HCT116 (cell line): Measurements from ENCODE around the gene COLEC11. TPM values are rescaled to one million over a fixed set of nuclear protein-coding genes. Genes with fewer than 3 reads are reported as not detected.

Source experiments
- ATAC-seq: fragments of 200-7000 bp; cut with Tn5 transposase; 2 replicates; pipeline ENCODE4 v1.9.1; 2020; ENCODE audit warnings: mild to moderate bottlenecking, moderate library complexity
- BruUV-seq: library from RNA; stranded (reverse); fragments of 400-500 nt; replicated peaks from 2 replicates; lab custom pipeline; 2021; lab: Mats Ljungman, UMichigan
- CTCF ChIA-PET: fragments of 300-600 bp; sonication (Branson Sonifier 250); formaldehyde crosslinking; loops from one replicate; lab custom pipeline; 2021; ENCODE audit warnings: antibody characterized with exemption; lab: Charles Lee
- POLR2A ChIA-PET: fragments of 300-600, 350-600 bp; sonication (Branson Sonifier 250); formaldehyde crosslinking; loops from one replicate; lab custom pipeline; 2021; ENCODE audit warnings: antibody characterized with exemption; lab: Charles Lee
- RAD21 ChIA-PET, 2 experiments: fragments of 300-600 bp; sonication (Branson Sonifier 250); formaldehyde crosslinking; loops; one replicate each; lab custom pipeline; 2023; ENCODE audit warnings: low total read pairs in 2 of 2; ENCODE audit not compliant: uncharacterized antibody in 2 of 2, unreplicated experiment in 2 of 2, low non-redundant PET in 1 of 2; lab: Charles Lee
- DNase-seq: peaks from one replicate; pipeline ENCODE4 v3.0.0-alpha.2; 2010; ENCODE audit warnings: low read depth, low spot score
- H2AFZ ChIP-seq: fragments of 200-600 bp; shearing (Covaris generic), sonication (generic); 2 replicates; pipeline ENCODE4 v1.6.1; 2017; ENCODE audit warnings: low read depth, mixed run types, mixed read lengths, antibody characterized with exemption, low read length; ENCODE audit not compliant: poor library complexity, severe bottlenecking
- H3K27ac ChIP-seq: 2 replicates; pipeline ENCODE4 v1.5.1; 2012; ENCODE audit warnings: low read depth, low read length
- H3K27me3 ChIP-seq: fragments of 200-600 bp; sonication (generic); 2 replicates; pipeline ENCODE4 v1.6.1; 2016; ENCODE audit warnings: mixed run types, low read length, mixed read lengths; ENCODE audit not compliant: insufficient read depth
- H3K36me3 ChIP-seq, 2 experiments: fragments of 200-500 bp in 1 of 2; fragments of 200-600 bp in 1 of 2; sonication (Bioruptor generic) in 1 of 2; sonication (generic) in 1 of 2; 2 replicates each; pipeline versions ENCODE4 v1.5.1 to v1.6.1; 2014 to 2016; ENCODE audit warnings: low read length in 2 of 2, inconsistent platforms in 1 of 2, mixed read lengths in 1 of 2, mixed run types in 1 of 2; ENCODE audit not compliant: insufficient read depth in 2 of 2, control insufficient read depth in 1 of 2
- H3K4me1 ChIP-seq, 2 experiments: fragments of 200-600 bp in 1 of 2; sonication (generic) in 1 of 2; 2 replicates each; pipeline versions ENCODE4 v1.5.1 to v1.6.1; 2012 to 2017; ENCODE audit warnings: low read length in 2 of 2, inconsistent platforms in 1 of 2, mild to moderate bottlenecking in 1 of 2, mixed read lengths in 1 of 2, mixed run types in 1 of 2, moderate library complexity in 1 of 2; ENCODE audit not compliant: insufficient read depth in 2 of 2, control insufficient read depth in 1 of 2
- H3K4me2 ChIP-seq: fragments of 200-600 bp; sonication (generic); 2 replicates; pipeline ENCODE4 v1.6.1; 2017; ENCODE audit warnings: mixed run types, low read length, mixed read lengths
- H3K4me3 ChIP-seq, 2 experiments: fragments of 200-600 bp in 1 of 2; sonication (generic) in 1 of 2; replicated peaks in 1 of 2; 2 replicates each; pipeline ENCODE4 v1.5.1; 2011 to 2016; ENCODE audit warnings: low read length in 2 of 2, control low read depth in 1 of 2, low read depth in 1 of 2, mild to moderate bottlenecking in 1 of 2, mixed read lengths in 1 of 2, mixed run types in 1 of 2
- H3K79me2 ChIP-seq: fragments of 200-600 bp; sonication (generic); 2 replicates; pipeline ENCODE4 v1.6.1; 2017; ENCODE audit warnings: mild to moderate bottlenecking, mixed run types, low read length, moderate library complexity, mixed read lengths; ENCODE audit not compliant: insufficient read depth
- H3K9ac ChIP-seq: fragments of 200-600 bp; sonication (generic); 2 replicates; pipeline ENCODE4 v1.6.1; 2016; ENCODE audit warnings: low read length, mixed read lengths
- H3K9me2 ChIP-seq: fragments of 200-600 bp; sonication (generic), shearing (Covaris generic); 2 replicates; pipeline ENCODE4 v1.6.1; 2017; ENCODE audit warnings: mixed run types, mild to moderate bottlenecking, moderate library complexity; ENCODE audit not compliant: insufficient read depth
- H3K9me3 ChIP-seq, 2 experiments: fragments of 200-500 bp in 1 of 2; fragments of 200-600 bp in 1 of 2; sonication (Bioruptor generic) in 1 of 2; sonication (generic) in 1 of 2; 2 replicates each; pipeline ENCODE4 v1.6.1; 2014 to 2017; ENCODE audit warnings: low read length in 2 of 2, mixed read lengths in 2 of 2, inconsistent platforms in 1 of 2, low read depth in 1 of 2, mild to moderate bottlenecking in 1 of 2, mixed run types in 1 of 2, moderate library complexity in 1 of 2; ENCODE audit not compliant: control insufficient read depth in 1 of 2, insufficient read depth in 1 of 2
- H4K20me1 ChIP-seq: fragments of 200-600 bp; sonication (generic), shearing (Covaris generic); 2 replicates; pipeline ENCODE4 v1.6.1; 2017; ENCODE audit warnings: mixed run types, mild to moderate bottlenecking, moderate library complexity; ENCODE audit not compliant: insufficient read depth
- CEBPB ChIP-seq: IDR thresholded peaks from 2 replicates; pipeline ENCODE4 v1.6.1; 2012; ENCODE audit warnings: low read depth
- ELF1 ChIP-seq: IDR thresholded peaks from 2 replicates; pipeline ENCODE4 v1.6.1; 2012; ENCODE audit warnings: low read depth, borderline replicate concordance
- EZH2 ChIP-seq: fragments of 200-600 bp; sonication (generic); IDR thresholded peaks from 2 replicates; pipeline ENCODE4 v1.6.1; 2017; ENCODE audit warnings: antibody characterized with exemption, mixed run types
- FOSL1 ChIP-seq: IDR thresholded peaks from 2 replicates; pipeline ENCODE4 v1.6.1; 2012; ENCODE audit warnings: low read depth
- JUND ChIP-seq: IDR thresholded peaks from 2 replicates; pipeline ENCODE4 v1.6.1; 2012
- POLR2A ChIP-seq: IDR thresholded peaks from 2 replicates; pipeline ENCODE4 v1.7.0; 2011; ENCODE audit warnings: borderline replicate concordance; ENCODE audit not compliant: insufficient read depth, insufficient read length; ENCODE audit errors: extremely low read depth
- RAD21 ChIP-seq: IDR thresholded peaks from 2 replicates; pipeline ENCODE4 v1.6.1; 2012; ENCODE audit warnings: low read depth, mild to moderate bottlenecking
- SIN3A ChIP-seq: IDR thresholded peaks from 2 replicates; pipeline ENCODE4 v1.6.1; 2012; ENCODE audit warnings: low read depth
- SP1 ChIP-seq: IDR thresholded peaks from 2 replicates; pipeline ENCODE4 v1.6.1; 2012; ENCODE audit warnings: low read depth
- SRF ChIP-seq: IDR thresholded peaks from 2 replicates; pipeline ENCODE4 v1.6.1; 2012; ENCODE audit warnings: low read depth
- TCF7L2 ChIP-seq: IDR thresholded peaks from 2 replicates; pipeline ENCODE4 v1.7.0; 2011; ENCODE audit warnings: borderline replicate concordance, inconsistent platforms; ENCODE audit not compliant: insufficient read depth, insufficient read length; ENCODE audit errors: extremely low read depth
- YY1 ChIP-seq: IDR thresholded peaks from 2 replicates; pipeline ENCODE4 v1.6.1; 2011; ENCODE audit warnings: low read length, low read depth, moderate library complexity, mild to moderate bottlenecking; ENCODE audit not compliant: insufficient replicate concordance; ENCODE audit errors: extremely low read depth
- ZFX ChIP-seq: fragments of 450-650 bp; IDR thresholded peaks from 2 replicates; pipeline ENCODE4 v1.6.1; 2017
- ZNF274 ChIP-seq: fragments of 200-500 bp; sonication (Bioruptor generic); IDR thresholded peaks from 2 replicates; pipeline ENCODE4 v1.6.1; 2014; ENCODE audit warnings: mild to moderate bottlenecking, low read depth, low read length, inconsistent platforms
- intact Hi-C: fragments of 100-400 bp; cut with micrococcal nuclease; formaldehyde crosslinking; loops from 2 replicates; pipeline ENCODE4 v1.10.0; 2022
- total RNA-seq: library from RNA; stranded (reverse); gene quantifications from one replicate; pipeline ENCODE4 v1.2.1, GENCODE V29; 2021; ENCODE audit not compliant: unreplicated experiment
- TF ChIP-seq, protein P1 (sequence below): IDR thresholded peaks from 2 replicates; pipeline ENCODE4 v1.6.1; 2012

COLEC11 gene
- total RNA-seq, 1 experiment from 2014 or later, result 0.15 TPM

- Histone ChIP-seq H3K9ac (no peak overlapping the region), H3K9me2 (no peaks in the 10 kb centered on the region), H3K4me2 (no peak overlapping the region), H3K4me3 (no peak overlapping the region), H3K4me1 (peaks cover 4 to 20% of the 10 kb centered on the region in 2 experiments), H3K27ac (no peak overlapping the region), H3K79me2 (no peaks in the 10 kb centered on the region), H2AFZ (no peak overlapping the region), H3K36me3 (no peaks in the 10 kb centered on the region), H3K9me3 (no peaks in the 10 kb centered on the region), H3K27me3 (no peaks in the 10 kb centered on the region), H4K20me1 (no peaks in the 10 kb centered on the region)
- ATAC-seq (no peak), DNase-seq (no peak)
- CTCF ChIA-PET, result no interaction called here
- no peak for TF ChIP-seq TCF7L2
- POLR2A ChIA-PET, result no interaction called here
- intact Hi-C loops, result no loop called here
- RAD21 ChIA-PET, result no interaction called here
- no TSS peak for BruUV-seq
Observed at GRCh38 chr2:3665886-3666612, 71.1 kb downstream of the COLEC11 start.

GRCh38 chr2:3666613-3666975 is 71.7 kb downstream of the COLEC11 start:
- ChIA-PET RAD21 (no interaction called here), POLR2A (no interaction called here), CTCF (no interaction called here)
- BruUV-seq, result no TSS peak
- Histone ChIP-seq H3K9me2 (no peaks in the 10 kb centered on the region), H3K36me3 (no peaks in the 10 kb centered on the region), H3K9me3 (no peaks in the 10 kb centered on the region), H3K79me2 (no peaks in the 10 kb centered on the region), H3K4me2 (no peak overlapping the region), H3K4me1 (peaks cover 4 to 15% of the 10 kb centered on the region in 2 experiments; a peak in 3 of 4 replicates), H3K4me3 (no peak overlapping the region), H4K20me1 (no peaks in the 10 kb centered on the region), H3K9ac (no peak overlapping the region), H3K27me3 (no peaks in the 10 kb centered on the region), H2AFZ (no peak overlapping the region), H3K27ac (no peak overlapping the region)
- DNase-seq (no peak), ATAC-seq (no peak)
- intact Hi-C loops, result no loop called here
- TF ChIP-seq, protein P1, sequence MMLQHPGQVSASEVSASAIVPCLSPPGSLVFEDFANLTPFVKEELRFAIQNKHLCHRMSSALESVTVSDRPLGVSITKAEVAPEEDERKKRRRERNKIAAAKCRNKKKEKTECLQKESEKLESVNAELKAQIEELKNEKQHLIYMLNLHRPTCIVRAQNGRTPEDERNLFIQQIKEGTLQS, result no peak
- TF ChIP-seq SP1 (no peak), JUND (no peak), SRF (no peak), SIN3A (no peak), CEBPB (no peak), ELF1 (no peak), YY1 (no peak), RAD21 (no peak), ZFX (no peak), EZH2 (no peak), TCF7L2 (no peak), ZNF274 (no peak), POLR2A (no peak), FOSL1 (no peak)
- TF ChIP-seq, all 23 proteins: peak for 0
